ENCODE data around the gene PSMD1.
A peak's percentile ranks its signal among the peaks of the same experiment; 100 is the strongest.
"Not testable (repeated sequence)": the region's sequence is repeated elsewhere in the genome, so short reads cannot be mapped to it uniquely, and the experiment has no call there.

PSMD1 gene

DNA sequence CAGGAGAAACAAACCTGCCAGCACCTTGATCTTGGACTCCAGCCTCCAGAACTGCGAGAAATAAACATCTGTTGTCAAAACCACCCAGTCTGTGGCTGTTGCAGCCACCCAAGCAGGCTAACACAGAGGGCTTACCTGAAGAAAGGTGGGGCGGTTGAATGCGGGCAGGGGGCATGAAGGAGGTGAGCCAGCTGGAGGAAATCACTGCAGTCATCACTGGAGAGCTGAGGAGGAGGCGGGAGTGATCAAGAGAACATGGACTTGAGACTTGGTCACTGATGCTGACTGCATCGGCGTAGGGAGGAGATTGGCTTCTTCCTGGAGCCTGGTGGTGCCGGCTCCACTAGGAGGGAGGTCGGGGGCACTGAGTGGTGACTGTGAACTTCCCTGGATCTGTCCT is 127.2 kb downstream of the PSMD1 start:
- no peak for DNase-seq (ENCODE audit: low read depth in 2 of 2, low spot score in 1 of 2)

DNA sequence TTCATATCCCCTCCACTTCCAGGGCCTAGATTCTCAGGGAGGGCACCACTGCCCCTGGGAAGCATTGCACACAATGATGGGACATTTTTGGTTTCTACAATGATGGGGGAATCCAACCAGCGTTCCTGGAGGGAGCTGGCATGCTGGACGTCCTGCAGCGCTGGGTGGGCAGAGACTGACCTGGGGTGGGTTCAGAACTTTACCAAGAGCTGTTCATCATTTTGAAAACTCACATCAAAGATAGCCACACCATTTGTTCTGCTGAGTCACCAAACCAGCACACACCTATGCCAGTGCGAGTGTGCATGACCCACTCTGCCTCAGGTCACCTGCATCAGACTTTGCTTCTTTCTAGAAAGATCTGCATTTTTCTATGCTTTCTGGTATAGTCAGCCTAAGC is 127.7 kb downstream of the PSMD1 start:
- DNase-seq (ENCODE audit: low read depth in 2 of 2, low spot score in 1 of 2): no peak

DNA sequence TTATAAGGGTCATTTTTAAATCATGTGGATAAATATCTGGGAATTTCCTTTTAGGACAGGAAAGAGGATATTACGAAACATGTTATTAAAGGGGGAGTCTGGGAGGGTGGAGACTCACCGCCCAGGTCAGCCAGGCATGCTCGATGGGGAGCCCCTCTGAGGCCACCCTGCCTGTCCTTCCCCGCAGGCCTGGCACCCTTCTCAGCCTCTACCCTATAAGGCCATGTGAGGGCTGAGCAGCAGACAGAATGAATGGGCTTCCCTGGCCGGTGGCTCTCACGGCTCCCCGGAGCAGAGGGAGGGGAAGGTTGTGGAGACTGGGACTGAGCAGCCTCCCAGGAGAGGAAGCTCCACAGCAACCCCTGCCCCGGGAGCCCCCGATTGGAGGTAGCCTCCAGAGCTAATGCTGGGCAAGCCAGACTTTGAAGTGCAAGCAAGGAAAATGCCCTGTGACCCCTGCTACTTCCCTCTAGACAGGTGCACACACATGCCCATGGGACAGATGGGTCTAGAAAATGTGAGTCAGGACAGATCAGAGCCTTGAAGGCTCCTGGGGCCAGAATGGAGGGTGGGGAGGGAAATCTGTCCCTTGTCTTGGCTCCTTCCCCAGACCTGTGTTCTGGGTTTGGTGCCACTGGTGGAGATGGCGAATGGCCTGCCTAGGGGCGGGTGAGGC is 128.5 kb downstream of the PSMD1 start:
- no peak for DNase-seq (ENCODE audit: low read depth in 2 of 2, low spot score in 1 of 2)

DNA sequence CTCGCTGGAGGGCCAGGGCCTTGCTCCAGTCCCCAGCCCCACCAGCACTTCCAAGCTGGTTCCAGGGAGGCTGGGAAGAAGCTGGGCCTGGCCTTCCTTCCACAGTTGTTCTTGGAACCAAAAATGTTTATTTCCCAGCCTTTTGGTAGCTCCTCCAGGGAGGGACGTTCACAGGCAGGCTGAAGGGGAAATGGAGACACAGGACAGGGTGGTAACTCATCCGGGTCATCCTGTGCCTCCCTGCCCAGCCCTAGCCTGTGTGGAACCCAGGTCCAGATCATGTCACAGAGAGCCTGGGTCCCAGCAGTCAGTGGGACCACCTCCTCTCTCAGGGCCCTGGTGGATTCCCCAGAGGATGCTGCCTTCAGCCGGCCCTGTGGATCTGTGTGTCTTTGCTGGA is 129.2 kb downstream of the PSMD1 start:
- no peak for DNase-seq (ENCODE audit: low read depth in 2 of 2, low spot score in 1 of 2)

DNA sequence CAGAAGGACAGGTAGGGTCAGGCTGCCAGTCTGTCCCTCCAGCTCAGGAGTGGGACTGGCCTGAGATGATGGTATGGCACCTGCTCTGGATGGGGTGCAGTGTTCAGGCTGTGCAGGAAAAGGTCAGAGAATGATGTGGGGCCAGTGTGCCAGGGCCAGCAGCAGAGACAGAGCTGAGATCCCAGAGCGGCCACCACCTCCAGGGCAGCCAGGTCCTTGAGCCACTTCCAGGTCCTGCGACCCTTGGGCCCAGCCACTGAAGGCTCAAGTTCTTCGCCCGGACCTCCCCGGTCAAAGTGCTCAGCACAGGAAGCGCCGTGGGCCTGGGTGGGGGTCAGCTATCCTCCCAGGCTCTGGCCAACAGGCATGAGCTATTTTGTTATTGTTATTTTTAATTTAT is 129.7 kb downstream of the PSMD1 start:
- DNase-seq (ENCODE audit: low read depth in 2 of 2, low spot score in 1 of 2): no peak

DNA sequence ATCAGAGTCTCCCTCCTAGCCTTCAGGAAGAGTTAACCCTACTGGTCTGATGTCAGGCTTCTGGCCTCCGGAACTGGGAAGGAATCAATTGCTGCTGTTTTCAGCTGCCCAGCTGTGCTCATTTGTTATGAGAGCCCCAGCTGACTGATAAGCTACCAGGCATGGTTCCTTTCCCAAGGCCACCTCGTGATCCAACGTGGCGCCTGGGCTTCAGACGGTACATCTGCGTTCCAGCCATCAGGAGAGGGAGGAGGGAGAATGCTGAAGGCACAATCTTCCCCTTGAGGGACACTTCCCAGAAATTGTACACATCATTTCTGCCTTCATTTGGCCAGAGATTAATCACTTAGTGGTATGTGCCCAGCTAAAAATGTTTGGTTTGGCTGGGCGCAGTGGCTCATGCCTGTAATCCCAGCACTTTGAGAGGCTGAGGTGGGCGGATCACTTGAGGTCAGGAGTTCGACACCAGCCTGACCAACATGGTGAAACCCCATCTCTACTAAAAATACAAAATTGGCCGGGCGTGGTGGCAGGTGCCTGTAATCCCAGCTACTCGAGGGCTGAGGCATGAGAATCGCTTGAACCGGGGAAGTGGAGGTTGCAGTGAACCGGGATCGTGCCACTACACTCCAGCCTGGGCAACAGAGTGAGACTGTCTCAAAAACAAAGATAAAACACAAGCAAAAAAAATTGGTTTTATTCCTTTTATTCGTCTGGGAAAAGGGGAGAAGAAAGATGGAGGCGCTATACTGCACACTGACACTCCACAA is 131.3 kb downstream of the PSMD1 start:
- DNase-seq (ENCODE audit: low read depth in 2 of 2, low spot score in 1 of 2): no peak

DNA sequence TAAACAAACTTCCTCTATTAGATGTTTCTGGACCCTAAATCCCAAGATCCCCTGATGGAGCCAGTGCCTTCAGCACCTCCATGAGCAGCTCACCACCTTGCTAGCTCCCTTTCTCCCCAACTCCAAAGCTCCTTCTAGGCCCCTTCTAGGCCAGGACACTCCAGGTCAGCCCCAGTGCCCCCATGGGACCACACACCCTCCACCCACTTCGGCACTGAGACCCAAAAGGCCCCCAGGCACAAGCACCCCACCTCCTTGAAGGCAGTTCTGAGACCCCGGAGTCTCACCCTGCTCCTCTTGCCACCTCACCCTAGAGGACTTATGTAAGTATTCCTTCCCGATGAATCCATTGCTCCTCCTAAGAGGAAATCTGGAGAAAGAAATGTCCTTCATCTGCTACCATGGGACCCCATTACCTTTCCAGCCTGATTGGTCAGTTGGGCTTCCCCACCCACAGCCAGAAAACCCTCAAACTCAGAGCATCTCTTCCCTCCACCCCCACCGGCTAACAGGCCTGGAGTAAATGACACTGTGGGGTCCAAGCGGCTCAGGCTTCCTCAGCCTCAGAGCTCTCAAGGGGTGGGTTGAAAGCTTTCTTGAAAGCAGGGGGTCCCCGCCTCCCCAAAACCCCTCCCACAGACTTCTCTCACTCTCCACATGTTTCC is 132.0 kb downstream of the PSMD1 start:
- DNase-seq (ENCODE audit: low read depth in 2 of 2, low spot score in 1 of 2): no peak

DNA sequence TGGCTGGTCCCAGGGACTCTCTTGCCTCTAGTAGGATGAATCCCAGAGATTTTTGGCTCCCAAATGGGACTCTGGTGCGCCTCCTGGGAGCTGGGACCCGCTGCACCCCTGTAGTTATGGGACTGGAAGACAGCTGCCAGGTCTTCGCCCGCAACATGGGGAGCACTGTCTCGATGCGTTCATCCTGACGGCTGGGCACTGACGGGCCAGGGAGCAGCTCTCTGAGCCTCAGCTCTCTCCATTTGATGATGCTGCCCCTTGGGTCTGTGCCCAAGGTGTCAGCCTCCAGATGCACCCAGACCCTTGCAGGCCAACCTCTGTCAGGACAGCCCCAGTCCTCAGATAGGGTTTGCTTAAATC is 132.5 kb downstream of the PSMD1 start:
- DNase-seq (ENCODE audit: low read depth in 2 of 2, low spot score in 1 of 2): no peak

DNA sequence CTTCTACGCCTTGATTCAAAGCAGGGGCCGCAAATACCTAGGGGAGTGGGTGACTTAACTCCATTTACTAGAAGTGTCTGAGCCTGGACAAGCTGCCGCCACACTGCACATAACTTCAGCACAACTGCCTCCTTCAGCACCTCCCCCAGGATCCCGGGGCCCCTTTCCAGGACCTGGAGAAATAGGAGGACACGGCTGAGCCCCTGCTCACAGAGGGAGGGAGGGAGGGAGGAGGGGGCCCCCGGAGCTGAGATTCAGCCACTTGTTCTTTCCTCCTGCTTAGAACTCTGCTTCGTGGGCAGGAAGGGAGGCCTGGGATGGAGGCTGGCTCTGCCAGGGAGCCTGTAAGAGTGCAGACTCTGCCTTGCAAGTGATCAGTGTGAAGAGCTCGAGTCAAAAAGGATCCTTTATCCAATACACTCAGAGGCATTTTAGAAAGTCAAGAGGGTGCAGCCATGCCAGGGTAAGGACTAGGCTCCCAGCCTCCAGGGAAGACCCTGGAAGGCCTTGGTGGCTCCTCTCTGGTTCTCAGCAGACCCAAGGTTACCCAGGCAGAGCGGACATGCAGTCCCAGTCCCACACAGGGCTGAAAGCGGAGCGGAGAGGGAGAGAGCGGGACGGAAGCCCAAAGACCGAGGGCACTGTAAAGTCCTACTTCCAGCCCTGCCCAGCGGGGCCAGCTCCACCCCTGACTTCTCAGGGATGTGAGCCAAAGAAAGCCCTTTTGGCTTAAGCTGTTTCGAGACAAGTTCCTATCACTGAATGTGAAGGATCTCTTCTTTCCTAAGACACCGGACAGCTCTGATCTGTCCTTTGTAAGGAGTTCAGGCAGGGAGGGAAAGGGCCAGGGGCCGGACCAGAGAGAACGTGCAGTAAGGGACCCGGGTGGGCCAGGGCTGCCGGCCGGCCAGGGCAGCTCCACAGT is 133.2 kb downstream of the PSMD1 start:
- DNase-seq (ENCODE audit: low read depth in 2 of 2, low spot score in 1 of 2): no peak

DNA sequence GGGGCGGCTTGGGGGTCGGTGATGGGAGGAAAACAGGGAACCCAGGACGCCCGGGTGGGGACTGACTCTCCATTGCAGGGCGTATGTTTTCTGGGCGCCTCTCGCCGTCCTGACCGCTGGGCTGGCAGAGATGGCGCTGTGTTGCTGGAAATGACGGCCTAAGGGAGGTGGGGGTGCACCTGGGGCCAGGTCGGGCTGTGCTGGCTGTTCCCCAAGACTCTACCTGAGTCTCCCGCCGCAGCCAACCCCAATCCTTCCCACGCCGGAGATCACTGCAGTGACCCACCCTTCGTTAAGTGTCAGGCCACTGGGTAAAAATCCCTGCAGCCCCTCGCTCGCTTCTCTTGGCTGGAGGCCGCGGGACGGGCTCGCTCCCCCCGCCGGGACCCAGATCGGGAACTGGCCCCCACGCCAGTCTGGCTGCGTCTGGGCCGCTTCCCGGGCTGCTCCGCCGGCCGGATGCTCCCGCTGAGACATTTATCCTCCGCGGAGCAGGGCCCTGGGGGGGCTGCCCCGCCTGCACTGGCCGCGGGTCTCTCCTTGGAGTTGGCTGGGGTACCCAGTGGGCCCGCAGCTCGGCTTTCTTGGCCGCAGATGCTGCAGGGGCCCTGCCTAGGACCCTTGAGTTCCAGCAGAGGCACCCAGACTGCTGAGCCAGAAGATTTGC is 134.0 kb downstream of the PSMD1 start:
- DNase-seq (ENCODE audit: low read depth in 2 of 2, low spot score in 1 of 2): no peak

DNA sequence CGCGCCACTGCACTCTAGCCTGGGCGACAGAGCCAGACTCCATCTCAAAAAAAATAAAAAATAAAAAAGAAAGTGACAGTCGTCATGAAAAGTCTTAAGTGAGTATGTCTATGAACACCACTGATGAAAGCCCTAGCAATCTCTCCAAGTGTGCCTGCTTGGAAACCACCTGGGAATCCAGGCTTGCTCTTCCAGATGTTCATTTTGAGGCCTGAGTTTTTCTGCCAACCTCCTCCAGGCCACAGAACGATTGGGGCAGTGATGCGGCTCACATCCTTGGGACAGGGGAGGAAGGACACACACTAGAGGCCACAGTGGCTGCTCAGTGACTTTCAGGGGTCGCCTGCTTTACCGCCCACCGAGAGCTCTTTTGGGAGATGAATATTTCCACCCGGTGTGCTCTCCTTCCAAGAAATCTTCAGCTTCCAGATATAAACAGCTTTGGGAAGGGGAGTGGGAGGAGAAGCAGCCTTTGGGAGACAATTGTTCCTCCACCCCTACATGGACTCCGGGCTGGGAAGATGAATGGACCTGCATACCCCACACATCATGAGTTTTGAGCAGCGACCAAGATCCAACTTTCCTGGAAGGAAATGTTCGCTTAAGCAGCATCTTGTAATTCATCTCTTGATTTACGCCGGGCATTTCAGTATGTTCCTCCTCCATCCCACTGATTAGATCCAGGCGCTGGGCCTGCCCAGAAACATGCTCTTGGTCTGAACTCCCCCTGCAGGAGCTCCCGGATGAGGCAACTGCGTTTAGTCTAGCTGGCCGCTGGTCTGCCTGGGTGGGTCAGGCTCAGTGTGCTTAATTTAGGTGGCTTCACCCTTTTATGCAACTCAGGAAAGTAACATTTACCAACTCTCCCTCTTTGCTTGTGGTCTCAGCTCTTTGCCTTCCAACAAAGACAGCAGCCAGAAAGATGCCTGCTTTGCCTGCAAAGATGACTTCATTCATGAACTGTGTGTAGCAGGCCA is 135.5 kb downstream of the PSMD1 start:
- DNase-seq (ENCODE audit: low read depth in 2 of 2, low spot score in 1 of 2): no peak

DNA sequence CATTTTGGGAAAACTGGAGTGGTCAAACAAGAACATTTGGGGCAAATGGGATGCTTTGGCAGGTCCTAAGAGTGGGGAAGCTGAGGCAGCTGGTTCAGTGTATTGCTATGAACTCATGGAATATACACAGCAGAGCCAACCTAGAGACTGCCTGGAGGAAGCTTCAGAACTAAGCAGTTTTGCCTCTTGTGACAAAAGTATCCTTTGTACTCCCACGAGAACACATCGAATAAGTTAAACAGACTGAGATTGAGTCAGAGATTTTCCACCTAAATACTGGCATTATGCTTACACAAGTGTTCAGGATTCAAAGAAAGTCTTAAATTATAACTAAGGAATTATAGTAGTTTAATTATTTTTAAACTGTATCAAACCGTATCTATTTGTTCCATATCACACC is 136.5 kb downstream of the PSMD1 start:
- DNase-seq (ENCODE audit: low read depth in 2 of 2, low spot score in 1 of 2): no peak

DNA sequence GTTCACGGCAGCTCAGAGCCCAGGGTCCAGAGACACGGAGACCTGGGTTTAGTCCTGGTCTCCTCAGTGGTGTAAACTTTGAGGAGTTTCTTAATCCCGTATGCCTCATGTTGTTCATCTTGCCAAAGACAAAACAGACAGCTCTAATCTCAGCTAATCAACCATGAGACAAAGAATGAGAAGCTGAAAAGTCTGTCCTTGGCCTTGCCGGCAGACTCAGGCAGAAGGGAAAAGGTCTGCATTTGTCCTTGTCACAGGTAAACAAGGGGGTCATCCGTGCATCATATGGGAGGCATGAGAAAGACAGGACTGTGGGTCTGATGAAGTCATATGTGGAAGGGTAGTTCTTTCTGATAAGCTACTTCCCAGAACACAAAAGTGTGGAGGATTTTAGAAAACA is 139.9 kb downstream of the PSMD1 start:
- no peak for DNase-seq (ENCODE audit: low read depth in 2 of 2, low spot score in 1 of 2)

DNA sequence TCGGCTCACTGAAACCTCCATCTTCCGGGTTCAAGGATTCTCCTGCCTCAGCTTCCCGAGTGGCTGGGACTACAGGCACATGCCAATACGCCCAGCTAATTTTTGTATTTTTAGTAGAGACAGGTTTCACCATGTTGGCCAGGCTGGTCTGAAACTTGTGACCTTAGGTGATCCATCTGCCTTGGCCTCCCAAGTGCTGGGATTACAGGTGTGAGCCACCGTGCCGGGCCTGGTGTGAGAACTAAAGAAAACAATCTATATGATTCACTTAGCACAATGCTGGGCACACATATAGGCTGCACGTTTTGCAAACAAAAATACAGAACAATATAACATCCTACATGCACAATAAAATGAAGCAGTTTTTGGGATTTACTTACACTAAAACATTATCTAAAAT is 140.5 kb downstream of the PSMD1 start:
- not testable (repeated sequence) for DNase-seq (ENCODE audit: low read depth in 2 of 2, low spot score in 1 of 2)

DNA sequence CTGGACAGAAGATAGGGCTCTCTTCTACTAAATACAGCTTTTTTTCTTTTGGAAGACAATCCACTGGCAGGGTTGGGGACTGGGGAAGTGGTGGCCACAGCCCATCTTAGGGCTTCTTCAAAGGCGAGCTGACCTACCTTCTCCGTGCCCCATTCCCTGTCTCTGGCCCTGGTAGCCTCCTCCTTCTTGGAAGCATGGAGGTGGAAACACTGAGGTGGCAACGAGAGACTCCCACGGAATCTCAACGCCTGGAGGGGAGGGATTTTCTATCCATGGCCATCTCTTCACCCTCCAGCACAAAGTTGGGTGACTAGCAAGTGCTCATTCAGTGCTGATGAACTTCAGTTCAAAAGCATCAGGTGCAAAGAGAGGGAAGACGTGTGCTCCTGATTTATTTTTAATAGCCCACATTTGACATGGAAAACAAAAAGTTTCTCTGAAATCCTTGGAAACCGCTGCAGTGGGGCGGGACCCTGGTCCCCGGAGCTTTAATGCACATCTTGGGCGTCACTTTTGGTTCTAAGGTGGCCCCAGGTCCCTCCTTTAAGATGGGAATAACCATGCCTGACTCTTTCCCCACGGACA is 141.1 kb downstream of the PSMD1 start:
- no peak for DNase-seq (ENCODE audit: low read depth in 2 of 2, low spot score in 1 of 2)

DNA sequence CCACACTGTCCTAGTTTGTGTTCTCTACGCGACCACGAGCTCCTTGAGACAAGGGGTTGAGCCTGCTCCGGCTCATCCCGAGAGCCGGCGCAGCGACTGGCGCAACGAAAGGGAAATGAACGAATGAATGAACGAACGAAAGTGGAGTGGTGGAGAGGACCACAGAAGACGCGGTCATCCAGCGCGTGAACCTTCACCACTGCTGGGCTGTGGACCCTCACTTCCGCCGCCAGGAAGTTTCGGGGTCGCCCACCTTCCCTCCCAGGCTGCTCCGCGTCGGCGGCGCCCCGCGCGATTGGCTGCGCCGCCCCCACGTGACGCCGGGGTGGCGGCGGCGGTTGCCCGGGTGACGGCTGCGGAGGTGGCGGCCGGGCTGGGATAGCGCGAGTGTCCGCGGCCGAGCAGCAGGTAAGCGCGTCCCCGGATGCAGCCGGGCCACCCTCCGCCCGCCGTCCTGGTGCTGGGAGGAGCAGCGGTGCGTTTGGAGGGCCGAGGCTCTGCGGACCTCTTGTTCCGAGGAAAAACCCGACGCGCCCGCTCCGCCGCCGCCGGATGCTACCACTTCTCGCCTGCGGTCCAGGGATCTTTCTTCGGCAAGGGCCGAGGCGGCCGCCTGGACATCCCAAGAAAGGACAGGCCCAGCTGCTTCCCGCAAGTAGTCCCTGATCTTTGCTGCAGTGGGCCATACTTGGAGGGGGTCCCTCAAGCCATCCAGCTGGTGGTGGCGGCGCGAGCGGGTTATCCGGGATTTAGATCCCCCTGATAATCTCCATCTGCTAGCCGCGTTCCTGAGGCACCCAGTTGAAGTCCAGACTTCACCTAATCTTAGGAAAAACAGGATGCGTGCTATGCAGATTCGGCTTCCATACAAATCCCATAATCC is 141.9 kb downstream of the PSMD1 start, which contains the start of gene ARMC9:
Gene ARMC9 (plus strand): TSS at position 341 of the 883 bp plus-strand sequence. CDS start 7,608 bp downstream, outside the sequence.
- peak; percentile 35 to 39 for DNase-seq (ENCODE audit: low read depth in 2 of 2, low spot score in 1 of 2)

DNA sequence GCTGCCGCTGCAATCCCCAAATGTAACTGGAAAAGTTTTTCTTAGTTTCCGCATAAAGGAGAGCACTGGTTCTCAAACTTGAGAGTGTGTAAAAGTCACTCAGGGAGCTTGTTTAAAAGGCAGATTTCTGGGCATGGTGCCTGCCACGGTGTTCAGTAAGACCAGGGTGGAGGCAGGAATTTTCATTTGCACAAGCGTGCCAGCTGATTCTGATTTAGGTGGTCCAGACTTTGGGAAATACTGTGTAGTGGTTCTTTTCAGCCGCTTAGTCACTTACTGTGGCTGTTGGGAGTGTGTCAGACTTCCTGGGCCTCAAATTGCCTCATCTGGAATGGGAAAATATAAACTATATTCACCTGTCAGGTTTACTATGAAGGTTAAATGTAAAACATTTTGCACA is 142.6 kb downstream of the PSMD1 start:
- no peak for DNase-seq (ENCODE audit: low read depth in 2 of 2, low spot score in 1 of 2)

DNA sequence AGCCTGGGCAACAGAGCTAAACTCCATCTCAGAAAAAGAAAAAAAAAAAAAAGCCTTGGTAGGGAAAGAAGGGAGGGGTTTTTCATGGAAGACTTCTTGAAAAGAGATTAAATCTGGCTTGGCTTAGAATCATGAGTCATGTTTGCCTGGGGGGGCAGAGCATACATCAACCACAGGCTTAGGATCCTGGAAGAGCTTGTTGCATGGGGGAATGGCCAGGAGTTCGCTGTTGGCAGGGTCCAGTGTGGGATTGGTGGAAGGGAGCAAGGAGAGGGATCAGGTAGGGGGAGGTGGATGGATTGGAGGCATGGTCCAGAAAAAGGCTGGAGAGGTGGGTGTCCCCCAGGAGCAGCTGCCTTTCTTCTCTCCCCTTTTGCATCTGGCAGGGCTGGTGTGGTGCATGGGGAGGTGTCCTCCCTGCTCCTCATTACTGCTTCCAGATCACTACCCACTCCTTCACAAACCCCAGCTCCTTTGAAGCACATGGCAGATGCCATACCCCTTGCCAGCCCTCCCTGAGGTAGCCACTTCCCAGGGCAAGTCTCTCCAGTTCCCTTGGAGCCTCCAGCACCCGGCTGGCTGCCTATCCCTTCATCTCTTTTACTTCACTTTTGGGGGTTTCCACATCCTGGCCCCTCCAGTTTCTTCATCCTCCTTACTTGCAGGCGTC is 144.3 kb downstream of the PSMD1 start:
- no peak for DNase-seq (ENCODE audit: low read depth in 2 of 2, low spot score in 1 of 2)

Measured in stimulated activated CD8-positive, alpha-beta memory T cell treated with anti-CD3 and anti-CD28 coated beads, Interleukin-4, amount 100 ng/mL, for 1 hour (primary cell).